Stimulated activated naive CD4-positive, alpha-beta T cell (primary cell): ENCODE results near the gene SCARF2.
"Not testable (repeated sequence)": the region's sequence is repeated elsewhere in the genome, so short reads cannot be mapped to it uniquely, and the experiment has no call there.

Experiments
- DNase-seq, 6 experiments: peaks; one replicate each; lab custom pipeline; 2025; lab: John Stamatoyannopoulos, UW

The SCARF2 gene, protein sequence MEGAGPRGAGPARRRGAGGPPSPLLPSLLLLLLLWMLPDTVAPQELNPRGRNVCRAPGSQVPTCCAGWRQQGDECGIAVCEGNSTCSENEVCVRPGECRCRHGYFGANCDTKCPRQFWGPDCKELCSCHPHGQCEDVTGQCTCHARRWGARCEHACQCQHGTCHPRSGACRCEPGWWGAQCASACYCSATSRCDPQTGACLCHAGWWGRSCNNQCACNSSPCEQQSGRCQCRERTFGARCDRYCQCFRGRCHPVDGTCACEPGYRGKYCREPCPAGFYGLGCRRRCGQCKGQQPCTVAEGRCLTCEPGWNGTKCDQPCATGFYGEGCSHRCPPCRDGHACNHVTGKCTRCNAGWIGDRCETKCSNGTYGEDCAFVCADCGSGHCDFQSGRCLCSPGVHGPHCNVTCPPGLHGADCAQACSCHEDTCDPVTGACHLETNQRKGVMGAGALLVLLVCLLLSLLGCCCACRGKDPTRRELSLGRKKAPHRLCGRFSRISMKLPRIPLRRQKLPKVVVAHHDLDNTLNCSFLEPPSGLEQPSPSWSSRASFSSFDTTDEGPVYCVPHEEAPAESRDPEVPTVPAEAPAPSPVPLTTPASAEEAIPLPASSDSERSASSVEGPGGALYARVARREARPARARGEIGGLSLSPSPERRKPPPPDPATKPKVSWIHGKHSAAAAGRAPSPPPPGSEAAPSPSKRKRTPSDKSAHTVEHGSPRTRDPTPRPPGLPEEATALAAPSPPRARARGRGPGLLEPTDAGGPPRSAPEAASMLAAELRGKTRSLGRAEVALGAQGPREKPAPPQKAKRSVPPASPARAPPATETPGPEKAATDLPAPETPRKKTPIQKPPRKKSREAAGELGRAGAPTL

DNA sequence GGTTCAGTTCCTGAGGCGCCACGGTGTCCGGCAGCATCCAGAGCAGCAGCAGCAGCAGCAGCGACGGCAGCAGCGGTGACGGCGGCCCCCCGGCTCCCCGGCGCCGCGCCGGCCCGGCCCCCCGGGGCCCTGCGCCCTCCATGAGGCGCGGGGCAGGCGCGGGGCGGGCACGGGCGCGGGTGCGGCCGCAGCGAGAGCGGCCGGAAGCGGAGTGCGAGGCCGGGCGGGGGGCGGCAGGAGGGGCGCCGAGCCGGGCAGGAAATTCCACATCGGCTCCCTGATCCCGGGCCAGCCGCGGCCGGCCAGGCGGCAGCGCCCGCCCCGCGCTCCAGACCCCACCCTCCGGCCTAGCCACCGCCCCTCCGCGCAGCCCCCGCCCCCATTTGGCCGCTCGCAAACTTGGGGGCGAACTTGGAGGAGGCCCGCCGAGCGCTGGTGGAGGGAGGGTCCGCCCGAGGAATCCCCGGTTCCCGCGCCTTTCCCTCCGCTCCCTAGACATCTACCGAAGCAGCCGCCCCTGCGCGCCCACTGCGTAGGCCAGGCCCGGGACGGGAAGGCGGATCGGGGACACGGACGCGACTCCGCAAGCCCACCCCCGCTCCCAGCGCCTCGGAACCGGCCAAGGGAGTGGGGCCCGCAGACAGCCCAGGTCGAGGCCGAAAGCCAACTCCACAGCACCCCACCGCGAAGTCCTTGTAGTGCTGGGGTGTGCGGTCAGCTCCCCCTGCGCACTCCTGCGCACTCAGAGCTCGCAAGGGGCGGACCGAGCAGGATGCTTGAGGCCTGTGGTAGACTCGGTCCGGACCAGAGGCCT, at the start of gene SCARF2:
SCARF2 (minus strand) TSS at position 213 of the 814 bp plus-strand sequence; CDS start at position 142, 71 bp downstream.
- DNase-seq: no peak

DNA sequence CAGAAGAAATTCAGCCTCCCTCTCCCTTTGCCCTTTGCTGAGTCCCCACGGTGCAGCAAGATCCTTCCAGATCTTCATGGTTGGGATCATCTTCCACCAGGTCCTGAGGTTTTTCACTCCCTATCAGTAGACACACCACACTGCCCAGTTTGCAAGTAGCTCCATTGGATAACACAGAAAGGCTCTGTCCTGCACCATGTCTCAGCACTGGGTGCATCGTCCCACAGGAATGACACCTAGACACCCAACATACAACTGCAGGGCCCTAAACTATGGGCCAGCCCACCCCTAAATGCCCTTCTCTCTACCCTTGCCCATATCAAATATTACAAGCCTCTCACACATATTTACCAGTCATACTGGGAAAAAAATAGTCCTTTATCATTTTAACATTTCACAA, 48.6 kb upstream of the SCARF2 start:
- no peak for DNase-seq

DNA sequence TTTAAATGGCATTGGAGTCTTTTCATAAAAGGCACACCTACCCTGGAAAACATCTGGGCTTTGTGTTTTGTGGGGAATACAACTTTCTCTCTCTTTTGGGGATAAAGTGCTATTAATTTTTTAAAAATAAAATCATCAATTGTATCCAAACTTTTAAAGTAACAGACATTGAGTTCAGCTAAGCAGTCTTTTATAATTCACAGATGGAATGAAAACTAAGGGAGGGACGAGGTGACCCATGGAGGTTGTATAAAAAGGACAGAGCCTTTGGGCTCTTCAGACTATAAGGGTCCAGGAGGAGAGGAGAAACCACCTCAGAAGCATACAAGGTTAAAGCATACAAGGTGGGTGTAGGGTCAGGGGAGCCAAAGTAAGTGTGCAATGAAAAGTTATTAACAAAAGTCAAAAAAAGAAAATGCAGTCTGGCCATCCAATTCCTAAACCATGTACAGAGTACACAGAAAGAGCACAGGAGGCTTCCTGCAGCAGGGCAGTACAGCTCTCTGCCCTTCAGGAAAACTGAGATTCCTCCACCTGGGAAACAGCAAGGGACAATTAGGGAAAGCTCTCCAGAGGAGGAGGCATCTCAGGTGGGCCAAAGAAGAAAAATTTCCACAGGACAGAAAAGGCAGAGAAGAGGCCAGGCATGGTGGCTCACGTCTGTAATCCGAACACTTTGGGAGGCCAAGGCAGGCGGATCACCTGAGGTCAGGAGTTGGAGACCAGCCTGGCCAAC, 47.5 kb upstream of the SCARF2 start:
- DNase-seq: no peak

DNA sequence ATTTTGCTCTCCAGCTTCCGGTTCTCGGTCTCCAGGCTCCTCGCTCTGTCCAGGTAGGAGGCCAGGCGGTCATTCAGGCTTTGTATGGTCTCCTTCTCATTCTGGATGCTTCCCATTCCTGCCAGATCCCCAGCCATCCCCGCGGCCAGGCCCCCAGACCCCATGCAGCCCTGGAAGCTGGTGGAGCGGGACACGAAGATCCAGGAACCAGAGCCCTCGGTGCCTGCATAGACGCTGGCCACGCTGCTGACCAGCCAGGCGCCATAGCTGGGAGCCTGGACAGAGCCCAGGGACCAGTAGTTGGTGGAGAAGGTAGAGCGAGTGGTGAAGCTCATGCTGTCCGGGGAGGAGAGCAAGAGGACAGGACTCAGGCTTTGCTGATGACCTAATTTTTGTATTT, 46.1 kb upstream of the SCARF2 start:
- no peak for DNase-seq

DNA sequence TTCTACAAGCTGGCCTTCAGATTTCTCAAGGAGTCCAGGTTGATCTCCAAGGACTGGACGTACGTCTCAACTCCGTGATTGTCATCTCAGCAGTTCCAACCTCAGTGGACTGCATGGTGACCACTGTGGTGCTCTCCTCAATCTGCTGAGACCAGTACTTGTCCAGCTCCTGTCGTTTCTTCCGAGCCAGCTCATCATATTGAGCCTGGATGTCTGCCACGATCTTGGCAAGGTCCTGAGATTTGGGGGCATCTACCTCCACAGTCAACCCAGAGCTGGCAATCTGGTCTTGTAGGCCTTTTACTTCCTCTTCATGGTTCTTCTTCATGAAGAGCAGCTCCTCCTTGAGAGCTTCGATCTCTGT, 45.5 kb upstream of the SCARF2 start:
- DNase-seq: not testable (repeated sequence)

DNA sequence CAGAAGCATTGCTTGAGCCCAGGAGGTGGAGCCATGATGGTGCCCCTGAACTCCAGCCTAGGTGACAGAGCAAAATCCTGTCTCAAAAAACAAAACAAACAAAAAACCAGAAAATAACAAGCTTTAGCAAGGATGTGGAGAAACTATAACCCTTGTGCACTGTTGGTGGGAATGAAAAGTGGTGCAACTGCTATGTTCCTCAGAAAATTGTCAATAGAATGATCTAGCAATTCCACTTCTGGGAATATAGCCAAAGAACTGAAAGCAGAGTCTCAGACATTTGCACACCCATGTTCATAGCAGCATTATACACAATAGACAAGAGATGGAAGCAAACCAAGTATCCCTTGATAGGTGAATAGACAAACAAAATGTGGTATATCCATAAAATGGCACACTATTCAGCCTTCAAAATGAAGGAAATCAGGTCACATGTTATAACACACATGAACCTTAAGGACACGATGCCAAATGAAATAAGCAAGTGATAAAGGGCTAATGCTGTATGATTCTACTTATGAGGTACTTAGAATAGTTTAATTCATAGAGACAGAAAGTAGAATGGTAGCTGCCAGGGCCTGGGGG, 42.1 kb upstream of the SCARF2 start:
- DNase-seq: no peak

DNA sequence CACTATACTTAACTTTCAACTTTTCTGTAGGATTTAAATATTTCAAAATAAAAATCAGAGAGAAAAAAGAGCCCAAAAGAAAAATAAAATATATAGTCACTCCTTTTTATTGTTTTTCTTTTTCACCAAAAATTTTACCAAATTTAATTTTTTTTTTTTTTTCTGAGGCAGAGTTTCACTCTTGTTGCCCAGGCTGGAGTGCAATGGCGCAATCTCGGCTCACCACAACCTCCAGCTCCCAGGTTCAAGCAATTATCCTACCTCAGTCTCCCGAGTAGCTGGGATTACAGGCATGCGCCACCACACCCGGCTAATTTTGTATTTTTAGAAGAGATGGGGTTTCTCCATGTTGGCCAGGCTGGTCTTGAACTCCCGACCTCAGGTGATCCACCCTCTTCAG, 40.4 kb upstream of the SCARF2 start:
- DNase-seq: not testable (repeated sequence)

DNA sequence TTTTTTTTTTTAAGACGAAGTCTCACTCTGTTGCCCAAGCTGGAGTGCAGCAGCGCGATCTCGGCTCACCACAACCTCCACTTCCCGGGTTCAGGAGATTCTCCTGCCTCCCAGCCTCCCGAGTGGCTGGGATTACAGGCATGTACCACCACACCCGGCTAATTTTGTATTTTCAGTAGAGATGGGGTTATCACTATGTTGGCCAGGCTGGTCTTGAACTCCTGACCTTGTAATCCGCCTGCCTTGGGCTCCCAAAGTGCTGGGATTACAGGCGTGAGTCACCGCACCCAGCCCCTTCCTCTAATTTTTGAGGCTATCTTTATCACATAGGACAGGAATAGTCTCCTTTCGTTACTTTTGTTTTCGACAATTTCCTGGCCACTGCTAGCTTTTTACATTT, 37.9 kb upstream of the SCARF2 start:
- not testable (repeated sequence) for DNase-seq

DNA sequence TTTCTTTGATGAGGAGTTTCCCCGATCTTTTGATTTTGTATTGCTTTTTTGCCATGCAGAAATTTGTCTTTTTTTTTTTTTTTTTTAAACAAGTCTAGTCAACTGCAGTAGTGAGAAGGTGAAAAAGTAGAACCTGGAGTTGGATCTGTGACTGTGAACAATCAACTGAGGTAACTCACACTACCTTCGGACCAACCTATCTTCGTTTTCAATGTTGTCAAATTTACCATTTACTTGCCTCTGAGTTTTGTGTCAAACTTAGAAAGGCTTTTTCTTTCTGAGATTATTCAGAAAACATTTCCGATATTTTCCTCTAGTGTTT, 37.5 kb upstream of the SCARF2 start:
- no peak for DNase-seq

DNA sequence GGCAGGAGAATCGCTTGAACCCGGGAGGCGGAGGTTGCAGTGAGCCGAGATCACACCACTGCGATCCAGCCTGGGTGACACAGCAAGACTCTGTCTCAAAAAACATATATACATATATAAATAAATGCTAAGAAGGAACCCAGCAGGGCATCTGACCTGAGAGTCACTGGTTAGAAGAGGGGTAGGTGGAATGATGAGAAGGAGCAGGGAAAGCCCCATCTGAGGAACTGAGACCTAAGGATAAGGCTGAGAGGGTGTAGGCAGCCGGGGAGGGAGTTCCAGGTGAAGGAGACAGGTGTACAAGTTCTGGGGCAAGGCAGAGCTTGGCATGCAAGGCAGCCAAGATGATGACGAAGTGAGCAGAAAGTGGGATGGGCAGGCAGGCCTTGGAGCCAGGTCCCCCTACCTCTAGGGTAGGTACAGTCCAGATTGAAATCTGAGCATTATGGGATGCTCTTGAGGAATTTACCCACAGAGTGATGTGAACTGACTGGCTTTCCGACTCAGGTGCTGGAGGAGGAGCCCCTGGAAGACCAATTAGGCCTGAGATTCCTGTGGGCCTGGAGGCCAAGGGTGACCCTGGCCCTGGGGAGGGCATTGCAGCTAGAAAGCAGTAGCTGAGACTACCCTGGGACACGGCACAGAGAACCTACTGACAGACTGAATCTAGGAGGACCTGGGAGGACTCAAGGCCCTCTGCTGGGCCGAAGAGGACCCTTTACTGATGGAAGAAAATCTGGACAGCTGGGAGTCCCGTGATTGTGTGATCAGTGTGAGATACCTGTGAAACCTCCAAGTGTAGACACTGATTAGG, 35.2 kb upstream of the SCARF2 start:
- no peak for DNase-seq

DNA sequence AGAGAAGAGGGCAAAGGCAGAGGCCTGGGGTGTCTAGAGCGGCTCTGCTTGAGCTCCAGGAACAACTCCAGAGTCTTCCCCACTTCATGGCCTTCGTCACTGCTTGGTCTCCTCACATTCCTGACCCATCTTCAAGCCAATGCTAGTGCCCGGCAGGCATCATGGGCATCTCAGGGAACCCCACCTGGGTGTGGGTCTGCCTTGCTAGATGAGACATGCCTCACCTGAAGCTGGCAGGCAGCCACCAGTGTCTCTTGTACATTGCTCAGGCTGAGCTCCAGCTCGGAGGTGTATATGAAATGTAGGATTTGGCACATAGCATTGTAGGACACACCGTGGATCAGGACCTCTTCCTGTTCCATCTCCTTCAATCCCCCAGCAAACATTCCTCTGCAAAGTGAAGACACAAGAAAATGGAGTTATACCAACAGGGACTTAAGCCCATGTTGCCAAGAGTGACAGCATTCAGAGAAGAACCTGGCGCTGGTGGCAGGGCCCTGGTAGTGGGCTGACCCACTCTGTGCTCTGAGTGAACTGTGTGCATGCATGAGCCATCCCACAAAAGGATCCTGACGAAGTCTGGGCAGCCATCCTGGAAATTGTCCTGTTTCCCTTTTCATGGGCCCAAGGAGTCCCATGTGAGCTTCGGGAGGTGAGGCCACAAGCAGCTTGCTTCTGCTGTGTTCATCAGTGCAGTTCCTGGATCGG, 33.7 kb upstream of the SCARF2 start:
- no peak for DNase-seq

DNA sequence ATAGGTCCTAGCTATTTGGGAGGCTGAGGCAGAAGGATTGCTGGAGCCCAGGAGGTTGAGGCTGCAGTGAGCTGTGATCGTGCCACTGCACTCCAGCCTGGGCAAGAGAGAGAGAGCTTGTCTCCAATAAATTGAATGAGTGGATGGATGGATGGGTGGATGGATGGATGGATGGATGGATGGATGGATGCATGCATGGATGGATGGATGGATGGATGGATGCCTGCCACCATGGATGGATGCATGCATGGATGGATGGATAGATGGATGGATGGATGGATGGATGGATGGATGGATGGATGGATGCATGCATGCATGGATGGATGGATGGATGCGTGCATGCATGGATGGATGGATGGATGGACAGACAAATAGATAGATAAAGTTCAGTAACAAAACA, 32.9 kb upstream of the SCARF2 start:
- not testable (repeated sequence) for DNase-seq

DNA sequence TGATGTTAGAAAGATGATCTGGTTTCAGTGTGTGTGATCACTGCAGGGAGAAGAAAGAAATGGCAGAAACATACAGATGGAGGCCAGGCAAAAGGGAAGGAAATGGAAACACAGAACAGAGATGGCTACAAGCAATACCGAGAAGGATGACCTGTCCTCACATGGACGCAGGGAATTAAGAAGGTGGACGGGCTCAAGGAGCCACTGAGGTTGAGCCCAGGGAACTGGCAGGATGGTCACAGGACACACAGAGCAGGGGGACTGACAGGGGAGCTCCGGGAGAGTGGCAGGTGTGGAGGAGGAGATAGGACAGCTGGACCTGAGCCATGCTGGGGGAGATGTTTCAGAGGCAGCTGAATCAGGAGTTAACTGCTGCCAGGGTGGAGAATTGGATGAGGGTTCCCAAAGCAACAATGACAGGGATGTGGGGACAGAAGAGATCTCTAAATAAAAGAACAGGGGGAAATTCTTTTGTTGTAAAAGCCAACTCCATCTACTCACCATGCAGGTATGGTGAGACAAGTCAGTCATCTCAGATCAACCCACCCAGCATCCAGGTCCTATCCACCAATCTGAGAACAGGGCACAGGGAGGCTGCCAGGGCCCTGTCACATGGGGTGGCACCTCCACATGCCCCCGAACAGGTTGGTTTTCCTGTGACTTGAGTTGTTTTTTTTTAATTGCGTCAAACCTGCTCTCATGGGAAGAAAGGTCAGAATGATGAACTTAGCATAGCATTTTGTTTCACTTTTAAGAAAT, 31.7 kb upstream of the SCARF2 start:
- no peak for DNase-seq

DNA sequence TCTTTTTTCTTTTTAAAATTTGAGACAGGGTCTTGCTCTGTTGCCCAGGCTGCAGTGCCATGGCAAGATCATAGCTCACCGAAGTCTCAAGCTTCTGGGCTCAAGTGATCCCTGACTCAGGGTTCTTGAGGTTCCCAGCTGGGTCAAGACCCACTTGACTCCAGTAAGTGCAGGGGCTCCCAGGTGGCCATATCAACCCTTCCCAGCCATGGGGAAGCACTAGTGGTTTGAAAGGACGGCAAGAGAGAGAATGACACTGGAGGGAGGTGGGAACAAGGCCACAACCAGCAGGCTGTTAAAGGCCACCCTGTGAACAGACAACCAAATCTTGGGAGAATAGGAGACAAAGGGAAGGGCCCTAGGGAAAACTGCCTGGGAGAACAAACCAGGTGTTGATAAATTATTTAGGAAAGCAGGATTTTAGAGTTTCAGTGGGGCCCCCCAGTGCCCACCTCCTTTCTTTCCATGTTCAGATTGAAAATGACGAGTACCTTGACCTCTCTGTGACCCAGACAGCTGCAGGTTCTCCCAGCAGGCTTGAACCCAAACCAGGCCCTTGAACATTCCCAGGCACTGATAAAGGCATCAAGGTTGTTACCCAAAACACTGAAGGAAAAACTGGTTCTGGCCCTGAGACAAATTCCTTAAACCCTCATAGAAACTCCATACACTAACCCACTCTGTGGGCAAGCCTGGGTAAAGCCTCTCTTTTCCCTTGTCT, 29.2 kb upstream of the SCARF2 start:
- no peak for DNase-seq

DNA sequence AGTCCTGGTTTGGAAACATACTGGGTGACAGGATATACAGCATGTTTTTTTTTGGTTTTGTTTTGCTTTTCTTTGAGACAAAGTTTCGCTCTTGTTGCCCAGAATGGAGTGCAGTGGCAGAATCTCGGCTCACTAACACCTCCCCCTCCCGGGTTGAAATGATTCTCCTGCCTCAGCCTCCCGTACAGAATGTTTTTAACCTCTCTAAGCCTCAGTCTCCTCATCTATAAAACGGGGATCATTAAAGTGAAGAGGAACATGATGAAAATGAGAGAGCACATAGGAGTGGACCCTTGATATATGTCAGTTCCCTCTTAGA, 28.1 kb upstream of the SCARF2 start:
- DNase-seq: peak in 3 of 6 experiments; percentile 23 to 36 (median 29)

DNA sequence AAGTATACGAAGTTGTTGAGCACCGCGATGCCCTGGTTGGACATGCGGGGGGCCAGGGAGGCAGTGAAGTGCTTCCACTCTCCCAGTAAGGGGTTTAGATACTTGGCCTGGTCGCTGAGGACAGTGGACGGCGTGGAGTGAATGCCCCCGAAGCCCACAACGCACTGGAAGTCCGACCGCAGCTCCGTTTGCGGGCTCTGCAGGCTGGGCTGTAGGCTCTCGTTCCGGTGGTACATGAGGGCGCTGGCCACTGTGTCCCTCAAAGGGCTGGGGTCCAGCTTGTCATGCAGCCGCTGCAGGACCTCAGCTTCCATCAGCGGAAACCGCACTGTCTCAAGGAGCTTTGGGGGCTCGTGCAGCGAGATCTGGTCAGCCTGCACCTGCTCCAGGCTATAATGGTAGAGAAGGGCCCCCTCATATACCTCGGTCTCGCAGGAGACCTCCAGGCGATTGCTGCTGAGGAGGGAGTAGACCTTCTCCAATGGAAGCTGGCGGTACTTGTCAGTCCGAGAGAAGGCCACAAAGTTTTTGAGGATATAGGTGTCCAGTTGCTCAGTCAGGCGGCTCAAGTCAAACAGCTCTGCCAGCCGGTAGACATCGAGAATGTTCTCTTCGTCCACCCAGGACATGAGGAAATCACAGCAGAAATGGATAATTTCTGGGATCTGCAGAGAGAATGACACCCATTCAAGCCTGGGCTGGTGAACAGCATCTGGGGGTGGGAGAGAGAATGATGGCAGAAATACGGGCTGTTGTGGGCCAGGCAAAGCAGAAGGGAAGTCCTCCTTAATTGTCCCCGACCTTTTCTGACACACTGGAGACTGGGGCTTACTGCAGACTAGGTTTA, 27.5 kb upstream of the SCARF2 start:
- no peak for DNase-seq

DNA sequence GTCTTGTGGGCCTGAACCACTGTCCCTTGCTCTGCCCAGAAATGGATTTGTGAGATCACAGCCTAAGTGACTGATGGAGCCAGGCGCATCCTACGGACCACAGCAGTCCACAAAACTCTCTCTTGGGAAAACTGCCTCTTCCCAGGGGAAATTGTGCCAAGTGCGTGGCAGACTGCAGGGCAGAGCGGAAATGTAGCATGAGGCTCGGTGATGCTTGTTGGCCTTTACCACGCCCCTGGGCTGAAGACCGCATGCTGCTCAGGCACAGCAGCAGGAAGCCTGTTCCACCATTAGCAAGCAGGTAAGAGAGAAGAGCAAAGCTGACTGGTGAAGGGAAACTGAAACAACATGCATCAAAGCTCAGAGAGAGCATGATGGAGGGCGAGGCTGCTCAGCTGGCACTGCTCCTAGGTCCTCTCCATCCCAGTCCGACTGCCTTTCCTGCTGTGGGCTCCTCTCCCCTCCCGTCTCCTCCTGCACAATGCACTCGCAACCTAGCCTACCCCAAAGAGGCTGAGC, 26.5 kb upstream of the SCARF2 start:
- peak; percentile 19 to 80 (median 65) for DNase-seq
